Measurements from ENCODE around the gene ENPP5. TPM values are rescaled to one million over a fixed set of nuclear protein-coding genes. Genes with fewer than 3 reads are reported as not detected.
"Not testable (repeated sequence)": the region's sequence is repeated elsewhere in the genome, so short reads cannot be mapped to it uniquely, and the experiment has no call there.

The ENPP5 gene
- polyA plus RNA-seq, 2 of the 4 experiments (the other 2 are of a cell fraction), result not detected

DNA sequence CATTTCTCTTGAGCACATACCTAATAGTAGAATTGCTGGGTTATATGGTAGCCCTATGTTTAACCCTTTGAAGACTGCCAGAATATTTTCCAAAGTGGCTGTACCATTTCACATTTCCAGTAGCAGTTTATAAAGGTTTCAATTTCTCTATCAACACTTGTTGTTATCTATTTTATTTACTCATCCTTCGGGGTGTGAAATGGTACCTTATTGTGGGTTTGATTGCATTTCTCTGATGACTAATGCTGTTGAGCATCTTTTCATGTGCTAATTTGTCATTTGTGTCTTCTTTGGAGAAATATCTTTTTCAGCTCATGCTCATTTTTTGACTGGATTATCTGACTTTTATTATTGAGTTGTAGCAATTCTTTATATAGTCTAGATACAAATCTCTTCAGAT is 35.6 kb downstream of the ENPP5 start:
- CTCF ChIA-PET, result no interaction called here
- POLR2A ChIA-PET, result no interaction called here
- no peak overlapping the region for H3K27ac ChIP-seq

DNA sequence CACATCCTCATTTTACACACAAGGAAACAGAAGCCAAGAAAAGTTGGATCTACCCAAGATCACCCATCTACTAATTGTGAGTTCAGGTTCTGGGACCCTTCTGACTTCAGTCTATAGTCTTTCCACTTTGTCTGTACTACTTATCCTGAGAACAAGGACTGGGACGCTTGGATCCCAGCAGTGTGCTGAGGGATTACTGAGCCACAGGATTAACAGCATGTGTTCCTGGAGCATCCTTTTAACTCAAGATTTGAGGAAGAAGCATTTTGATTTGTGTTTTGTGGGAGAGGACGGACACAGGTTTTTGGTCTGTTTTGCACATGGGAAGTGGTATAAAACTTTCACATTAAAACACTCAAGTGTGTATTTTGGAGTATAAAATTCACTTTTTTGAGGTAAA is 36.6 kb downstream of the ENPP5 start:
- CTCF ChIA-PET, result no interaction called here
- H3K4me3 ChIP-seq, result no peak overlapping the region
- ATAC-seq (no peak), FAIRE-seq (no peak), DNase-seq (ENCODE audit: low read depth in 1 of 2, low spot score in 1 of 2) (no peak)
- no peak overlapping the region for H3K27ac ChIP-seq
- WGBS (ENCODE audit: missing lambda C conversion rate), result 4% methylated on average over 2 of the region's 2 CpGs
- H3K4me1 ChIP-seq, result no peaks in the 10 kb centered on the region
- POLR2A ChIA-PET, result no interaction called here
- no peak overlapping the region for H3K4me2 ChIP-seq
- H3K9me3 ChIP-seq, result no peaks in the 10 kb centered on the region
- TF ChIP-seq HEYL (CRISPR knock-in tag; IDR thresholded peaks at IDR 0.05), result no peak
- TF ChIP-seq HDAC2 (IDR thresholded peaks at IDR 0.05), result no peak

More for the DNA sequence above, 35.6 kb downstream of the ENPP5 start:
- H3K4me2 ChIP-seq, result no peak overlapping the region
- DNase-seq (ENCODE audit: low read depth in 1 of 2, low spot score in 1 of 2) (no peak), FAIRE-seq (no peak), ATAC-seq (no peak)
- WGBS (ENCODE audit: missing lambda C conversion rate), result 5% methylated on average over 1 of the region's 1 CpG
- no peak overlapping the region for H3K4me3 ChIP-seq
- TF ChIP-seq RFX5 (IDR thresholded peaks at IDR 0.05) (no peak), CBX8 (IDR thresholded peaks at IDR 0.05) (no peak), POLR2A (IDR thresholded peaks at IDR 0.05; ENCODE audit: low read length) (no peak), KDM5A (IDR thresholded peaks at IDR 0.05) (no peak)
- TF ChIP-seq, protein P1, sequence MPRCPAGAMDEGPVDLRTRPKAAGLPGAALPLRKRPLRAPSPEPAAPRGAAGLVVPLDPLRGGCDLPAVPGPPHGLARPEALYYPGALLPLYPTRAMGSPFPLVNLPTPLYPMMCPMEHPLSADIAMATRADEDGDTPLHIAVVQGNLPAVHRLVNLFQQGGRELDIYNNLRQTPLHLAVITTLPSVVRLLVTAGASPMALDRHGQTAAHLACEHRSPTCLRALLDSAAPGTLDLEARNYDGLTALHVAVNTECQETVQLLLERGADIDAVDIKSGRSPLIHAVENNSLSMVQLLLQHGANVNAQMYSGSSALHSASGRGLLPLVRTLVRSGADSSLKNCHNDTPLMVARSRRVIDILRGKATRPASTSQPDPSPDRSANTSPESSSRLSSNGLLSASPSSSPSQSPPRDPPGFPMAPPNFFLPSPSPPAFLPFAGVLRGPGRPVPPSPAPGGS (IDR thresholded peaks at IDR 0.05), result no peak
- TF ChIP-seq, protein P2, sequence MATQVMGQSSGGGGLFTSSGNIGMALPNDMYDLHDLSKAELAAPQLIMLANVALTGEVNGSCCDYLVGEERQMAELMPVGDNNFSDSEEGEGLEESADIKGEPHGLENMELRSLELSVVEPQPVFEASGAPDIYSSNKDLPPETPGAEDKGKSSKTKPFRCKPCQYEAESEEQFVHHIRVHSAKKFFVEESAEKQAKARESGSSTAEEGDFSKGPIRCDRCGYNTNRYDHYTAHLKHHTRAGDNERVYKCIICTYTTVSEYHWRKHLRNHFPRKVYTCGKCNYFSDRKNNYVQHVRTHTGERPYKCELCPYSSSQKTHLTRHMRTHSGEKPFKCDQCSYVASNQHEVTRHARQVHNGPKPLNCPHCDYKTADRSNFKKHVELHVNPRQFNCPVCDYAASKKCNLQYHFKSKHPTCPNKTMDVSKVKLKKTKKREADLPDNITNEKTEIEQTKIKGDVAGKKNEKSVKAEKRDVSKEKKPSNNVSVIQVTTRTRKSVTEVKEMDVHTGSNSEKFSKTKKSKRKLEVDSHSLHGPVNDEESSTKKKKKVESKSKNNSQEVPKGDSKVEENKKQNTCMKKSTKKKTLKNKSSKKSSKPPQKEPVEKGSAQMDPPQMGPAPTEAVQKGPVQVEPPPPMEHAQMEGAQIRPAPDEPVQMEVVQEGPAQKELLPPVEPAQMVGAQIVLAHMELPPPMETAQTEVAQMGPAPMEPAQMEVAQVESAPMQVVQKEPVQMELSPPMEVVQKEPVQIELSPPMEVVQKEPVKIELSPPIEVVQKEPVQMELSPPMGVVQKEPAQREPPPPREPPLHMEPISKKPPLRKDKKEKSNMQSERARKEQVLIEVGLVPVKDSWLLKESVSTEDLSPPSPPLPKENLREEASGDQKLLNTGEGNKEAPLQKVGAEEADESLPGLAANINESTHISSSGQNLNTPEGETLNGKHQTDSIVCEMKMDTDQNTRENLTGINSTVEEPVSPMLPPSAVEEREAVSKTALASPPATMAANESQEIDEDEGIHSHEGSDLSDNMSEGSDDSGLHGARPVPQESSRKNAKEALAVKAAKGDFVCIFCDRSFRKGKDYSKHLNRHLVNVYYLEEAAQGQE (IDR thresholded peaks at IDR 0.05), result no peak
- TF ChIP-seq, protein P3, sequence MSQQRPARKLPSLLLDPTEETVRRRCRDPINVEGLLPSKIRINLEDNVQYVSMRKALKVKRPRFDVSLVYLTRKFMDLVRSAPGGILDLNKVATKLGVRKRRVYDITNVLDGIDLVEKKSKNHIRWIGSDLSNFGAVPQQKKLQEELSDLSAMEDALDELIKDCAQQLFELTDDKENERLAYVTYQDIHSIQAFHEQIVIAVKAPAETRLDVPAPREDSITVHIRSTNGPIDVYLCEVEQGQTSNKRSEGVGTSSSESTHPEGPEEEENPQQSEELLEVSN (IDR thresholded peaks at IDR 0.05; ENCODE audit: borderline replicate concordance, low read depth), result no peak
- H3K9me3 ChIP-seq, result no peaks in the 10 kb centered on the region
- H3K4me1 ChIP-seq, result no peaks in the 10 kb centered on the region

DNA sequence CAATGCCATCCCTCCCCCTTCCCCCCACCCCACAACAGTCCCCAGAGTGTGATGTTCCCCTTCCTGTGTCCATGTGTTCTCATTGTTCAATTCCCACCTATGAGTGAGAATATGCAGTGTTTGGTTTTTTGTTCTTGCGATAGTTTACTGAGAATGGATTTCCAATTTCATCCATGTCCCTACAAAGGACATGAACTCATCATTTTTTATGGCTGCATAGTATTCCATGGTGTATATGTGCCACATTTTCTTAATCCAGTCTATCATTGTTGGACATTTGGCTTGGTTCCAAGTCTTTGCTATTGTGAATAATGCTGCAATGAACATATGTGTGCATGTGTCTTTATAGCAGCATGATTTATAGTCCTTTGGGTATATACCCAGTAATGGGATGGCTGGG is 39.5 kb downstream of the ENPP5 start:
- H3K27ac ChIP-seq; H3K4me3 ChIP-seq; FAIRE-seq; H3K4me1 ChIP-seq; ATAC-seq; H3K9me3 ChIP-seq; CTCF ChIA-PET; DNase-seq (ENCODE audit: low read depth in 1 of 2, low spot score in 1 of 2); H3K4me2 ChIP-seq; POLR2A ChIA-PET: not testable (repeated sequence)
- 77% methylated on average over 1 of the region's 1 CpG for WGBS (ENCODE audit: missing lambda C conversion rate)

DNA sequence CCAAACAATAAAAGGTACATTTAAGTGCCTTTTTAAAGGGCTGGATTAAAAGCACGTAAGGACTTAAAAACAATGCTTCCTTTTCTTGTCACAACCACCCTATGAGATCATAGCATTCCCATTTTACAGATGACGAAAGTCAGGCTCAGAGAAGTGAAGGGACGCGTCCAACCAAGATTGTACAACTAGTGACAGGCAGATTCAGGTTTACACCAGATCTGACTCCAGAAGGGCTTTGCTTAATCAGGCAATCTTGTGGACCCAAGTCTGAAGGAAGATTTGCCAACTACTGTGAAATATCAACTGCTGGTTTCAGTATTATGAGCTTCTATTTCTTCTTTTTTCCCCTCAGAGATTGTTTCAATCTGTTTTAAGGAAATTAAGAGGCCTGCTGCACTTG is 40.1 kb downstream of the ENPP5 start:
- ATAC-seq (no peak), FAIRE-seq (no peak), DNase-seq (ENCODE audit: low read depth in 1 of 2, low spot score in 1 of 2) (no peak)
- H3K4me3 ChIP-seq, result no peak overlapping the region
- CTCF ChIA-PET, result no interaction called here
- no peaks in the 10 kb centered on the region for H3K9me3 ChIP-seq
- no peak for TF ChIP-seq ESRRA (IDR thresholded peaks at IDR 0.05; ENCODE audit: borderline replicate concordance, low read length)
- no peak for TF ChIP-seq FOSL2 (IDR thresholded peaks at IDR 0.05)
- no peak for TF ChIP-seq FOSL2 (CRISPR knock-in tag; IDR thresholded peaks at IDR 0.05)
- TF ChIP-seq JUN (IDR thresholded peaks at IDR 0.05), result no peak
- TF ChIP-seq KDM5A (IDR thresholded peaks at IDR 0.05), result no peak
- TF ChIP-seq EP300 (IDR thresholded peaks at IDR 0.05), result no peak
- no peak for TF ChIP-seq HOXB13 (CRISPR knock-in tag; IDR thresholded peaks at IDR 0.05; ENCODE audit: low read depth)
- TF ChIP-seq, protein P2 (IDR thresholded peaks at IDR 0.05), result no peak
- TF ChIP-seq HOXB5 (CRISPR knock-in tag; IDR thresholded peaks at IDR 0.05), result no peak
- no peak for TF ChIP-seq RFX5 (IDR thresholded peaks at IDR 0.05)
- TF ChIP-seq EHMT2 (IDR thresholded peaks at IDR 0.05; ENCODE audit: low read depth), result no peak
- TF ChIP-seq, protein P4, sequence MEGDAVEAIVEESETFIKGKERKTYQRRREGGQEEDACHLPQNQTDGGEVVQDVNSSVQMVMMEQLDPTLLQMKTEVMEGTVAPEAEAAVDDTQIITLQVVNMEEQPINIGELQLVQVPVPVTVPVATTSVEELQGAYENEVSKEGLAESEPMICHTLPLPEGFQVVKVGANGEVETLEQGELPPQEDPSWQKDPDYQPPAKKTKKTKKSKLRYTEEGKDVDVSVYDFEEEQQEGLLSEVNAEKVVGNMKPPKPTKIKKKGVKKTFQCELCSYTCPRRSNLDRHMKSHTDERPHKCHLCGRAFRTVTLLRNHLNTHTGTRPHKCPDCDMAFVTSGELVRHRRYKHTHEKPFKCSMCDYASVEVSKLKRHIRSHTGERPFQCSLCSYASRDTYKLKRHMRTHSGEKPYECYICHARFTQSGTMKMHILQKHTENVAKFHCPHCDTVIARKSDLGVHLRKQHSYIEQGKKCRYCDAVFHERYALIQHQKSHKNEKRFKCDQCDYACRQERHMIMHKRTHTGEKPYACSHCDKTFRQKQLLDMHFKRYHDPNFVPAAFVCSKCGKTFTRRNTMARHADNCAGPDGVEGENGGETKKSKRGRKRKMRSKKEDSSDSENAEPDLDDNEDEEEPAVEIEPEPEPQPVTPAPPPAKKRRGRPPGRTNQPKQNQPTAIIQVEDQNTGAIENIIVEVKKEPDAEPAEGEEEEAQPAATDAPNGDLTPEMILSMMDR (IDR thresholded peaks at IDR 0.05), result no peak
- TF ChIP-seq ZC3H11A (IDR thresholded peaks at IDR 0.05), result no peak
- H3K4me2 ChIP-seq, result peak overlapping the region; percentile 80; the same call in 2 of the 3 replicates
- POLR2A ChIA-PET, result no interaction called here
- H3K27ac ChIP-seq, result no peak overlapping the region
- H3K4me1 ChIP-seq, result no peaks in the 10 kb centered on the region
- WGBS (ENCODE audit: missing lambda C conversion rate), result 87% methylated on average over 4 of the region's 4 CpGs

Measured in A549 (cell line).